ENCODE measurements around the gene CAPZB. TPM values are rescaled to one million over a fixed set of nuclear protein-coding genes. Genes with fewer than 3 reads are reported as not detected.

The CAPZB gene
- total RNA-seq, 1 donor from 2014 or later: 326 TPM

DNA sequence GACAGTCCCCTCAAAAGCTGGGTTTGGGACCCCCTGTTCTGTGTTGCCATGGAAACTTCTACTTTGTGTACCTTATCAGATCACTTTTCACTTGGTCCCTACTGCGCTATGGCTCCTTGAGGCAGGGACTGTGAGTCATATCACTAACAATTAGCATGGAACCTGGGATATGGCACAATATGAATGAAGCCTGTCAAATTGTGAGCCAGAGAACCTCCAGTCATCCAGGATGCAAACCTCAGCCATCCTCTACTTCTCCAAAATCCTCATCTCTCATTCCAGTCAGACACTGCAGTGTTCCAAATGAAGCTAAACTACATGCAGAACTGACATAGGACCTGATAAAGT lies 11.2 kb upstream of the CAPZB start:
- H3K4me3 Mint-ChIP-seq (ENCODE audit: unreplicated experiment): no peak overlapping the region
- TF ChIP-seq, protein P1, sequence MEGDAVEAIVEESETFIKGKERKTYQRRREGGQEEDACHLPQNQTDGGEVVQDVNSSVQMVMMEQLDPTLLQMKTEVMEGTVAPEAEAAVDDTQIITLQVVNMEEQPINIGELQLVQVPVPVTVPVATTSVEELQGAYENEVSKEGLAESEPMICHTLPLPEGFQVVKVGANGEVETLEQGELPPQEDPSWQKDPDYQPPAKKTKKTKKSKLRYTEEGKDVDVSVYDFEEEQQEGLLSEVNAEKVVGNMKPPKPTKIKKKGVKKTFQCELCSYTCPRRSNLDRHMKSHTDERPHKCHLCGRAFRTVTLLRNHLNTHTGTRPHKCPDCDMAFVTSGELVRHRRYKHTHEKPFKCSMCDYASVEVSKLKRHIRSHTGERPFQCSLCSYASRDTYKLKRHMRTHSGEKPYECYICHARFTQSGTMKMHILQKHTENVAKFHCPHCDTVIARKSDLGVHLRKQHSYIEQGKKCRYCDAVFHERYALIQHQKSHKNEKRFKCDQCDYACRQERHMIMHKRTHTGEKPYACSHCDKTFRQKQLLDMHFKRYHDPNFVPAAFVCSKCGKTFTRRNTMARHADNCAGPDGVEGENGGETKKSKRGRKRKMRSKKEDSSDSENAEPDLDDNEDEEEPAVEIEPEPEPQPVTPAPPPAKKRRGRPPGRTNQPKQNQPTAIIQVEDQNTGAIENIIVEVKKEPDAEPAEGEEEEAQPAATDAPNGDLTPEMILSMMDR (IDR thresholded peaks at IDR 0.05; ENCODE audit: partially characterized antibody, unreplicated experiment): no peak
- H3K27ac Mint-ChIP-seq (ENCODE audit: unreplicated experiment): no peak overlapping the region
- no peaks in the 10 kb centered on the region for H3K9me3 Mint-ChIP-seq (ENCODE audit: unreplicated experiment)
- H3K27me3 Mint-ChIP-seq (ENCODE audit: unreplicated experiment): no peaks in the 10 kb centered on the region
- H3K4me1 Mint-ChIP-seq (ENCODE audit: low read depth, unreplicated experiment): peaks cover 3% of the 10 kb centered on the region
- no peak for DNase-seq
- H3K36me3 Mint-ChIP-seq (ENCODE audit: unreplicated experiment): no peaks in the 10 kb centered on the region

DNA sequence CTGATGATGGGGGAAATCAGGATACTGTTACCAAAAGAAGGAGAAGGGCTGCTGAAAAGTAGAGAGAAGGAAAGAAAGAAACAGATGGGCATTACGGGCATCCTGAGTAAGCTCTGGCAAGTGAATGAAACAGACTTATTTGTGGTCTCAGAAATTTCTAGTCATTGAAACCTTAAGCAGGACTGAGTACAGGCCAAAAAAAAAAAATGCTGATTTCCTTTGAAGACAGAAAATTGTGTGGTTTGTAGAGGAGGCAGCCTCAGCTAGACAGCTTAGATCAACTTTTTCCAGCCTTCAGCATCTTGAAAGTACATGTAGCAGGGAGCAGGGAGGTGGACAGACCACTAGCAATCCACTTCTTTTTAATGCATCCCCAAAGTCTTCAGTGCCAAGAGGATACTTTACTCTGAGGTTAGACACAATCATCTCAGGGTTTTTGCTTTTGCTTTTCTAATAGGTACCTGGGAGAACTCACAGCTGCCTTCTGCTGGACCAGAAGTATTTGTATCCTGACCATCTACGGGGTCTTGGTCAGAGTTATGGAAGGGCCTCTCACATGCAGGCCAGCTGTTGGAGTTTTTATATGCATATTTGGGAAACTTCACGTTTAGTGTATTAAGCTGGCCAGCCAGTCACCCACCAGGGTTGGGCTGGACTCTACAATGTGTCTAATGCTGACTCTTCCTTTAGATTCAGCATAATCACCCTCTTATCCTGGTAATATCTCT lies 10.6 kb upstream of the CAPZB start:
- peaks cover under 1% of the 10 kb centered on the region for H3K9me3 Mint-ChIP-seq (ENCODE audit: unreplicated experiment)
- peak overlapping the region; percentile 39 for H3K27ac Mint-ChIP-seq (ENCODE audit: unreplicated experiment)
- peaks cover 3% of the 10 kb centered on the region for H3K4me1 Mint-ChIP-seq (ENCODE audit: low read depth, unreplicated experiment)
- H3K27me3 Mint-ChIP-seq (ENCODE audit: unreplicated experiment): no peaks in the 10 kb centered on the region
- no peaks in the 10 kb centered on the region for H3K36me3 Mint-ChIP-seq (ENCODE audit: unreplicated experiment)
- no peak overlapping the region for H3K4me3 Mint-ChIP-seq (ENCODE audit: unreplicated experiment)
- DNase-seq: no peak
- TF ChIP-seq, protein P1 (IDR thresholded peaks at IDR 0.05; ENCODE audit: partially characterized antibody, unreplicated experiment): no peak

DNA sequence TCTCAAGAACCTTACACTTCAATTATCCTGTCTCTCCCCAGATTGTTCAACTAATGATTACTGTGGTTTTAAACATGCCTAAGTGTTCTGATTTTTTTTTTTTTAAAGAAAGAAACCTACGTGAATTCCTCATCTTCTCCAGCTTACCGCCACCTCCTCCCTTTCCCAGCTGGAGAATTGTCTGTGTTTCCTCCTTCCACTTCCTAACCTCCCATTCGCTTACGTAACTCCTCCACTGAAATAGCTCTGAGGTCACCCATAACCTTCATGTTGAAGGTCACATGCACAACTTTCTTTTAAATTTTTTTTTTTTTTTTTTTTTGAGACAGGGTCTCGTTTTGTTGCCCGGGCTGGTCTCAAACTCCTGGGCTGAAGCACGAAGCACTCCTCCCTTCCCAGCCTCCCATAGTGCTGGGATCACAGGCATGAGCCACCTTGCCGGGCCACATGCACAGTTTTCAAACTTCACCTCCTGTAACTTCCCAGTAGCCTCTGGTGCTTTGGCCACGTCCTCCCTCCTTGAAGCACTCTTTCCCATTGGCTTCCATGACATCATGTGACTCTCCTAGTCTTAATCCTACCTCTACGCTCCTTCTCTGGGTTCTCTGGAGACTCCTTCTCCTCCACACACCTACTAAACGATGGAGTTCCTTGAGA lies 9.8 kb upstream of the CAPZB start:
- DNase-seq: no peak
- Mint-ChIP-seq H3K9me3 (ENCODE audit: unreplicated experiment) (peaks cover 2% of the 10 kb centered on the region), H3K27me3 (ENCODE audit: unreplicated experiment) (no peaks in the 10 kb centered on the region), H3K27ac (ENCODE audit: unreplicated experiment) (peak overlapping the region; percentile 39), H3K4me3 (ENCODE audit: unreplicated experiment) (no peak overlapping the region), H3K36me3 (ENCODE audit: unreplicated experiment) (no peaks in the 10 kb centered on the region), H3K4me1 (ENCODE audit: low read depth, unreplicated experiment) (peaks cover 3% of the 10 kb centered on the region)
- TF ChIP-seq, protein P1 (IDR thresholded peaks at IDR 0.05; ENCODE audit: partially characterized antibody, unreplicated experiment): no peak

- no peaks in the 10 kb centered on the region for H3K36me3 Mint-ChIP-seq (ENCODE audit: unreplicated experiment)
- H3K9me3 Mint-ChIP-seq (ENCODE audit: unreplicated experiment): peaks cover 2% of the 10 kb centered on the region
- peaks cover 3% of the 10 kb centered on the region for H3K4me1 Mint-ChIP-seq (ENCODE audit: low read depth, unreplicated experiment)
- H3K27me3 Mint-ChIP-seq (ENCODE audit: unreplicated experiment): no peaks in the 10 kb centered on the region
- no peak overlapping the region for H3K4me3 Mint-ChIP-seq (ENCODE audit: unreplicated experiment)
- DNase-seq: no peak
- no peak overlapping the region for H3K27ac Mint-ChIP-seq (ENCODE audit: unreplicated experiment)
- TF ChIP-seq, protein P1 (IDR thresholded peaks at IDR 0.05; ENCODE audit: partially characterized antibody, unreplicated experiment): no peak
Observed at GRCh38 chr1:19493547-19493946, 8.2 kb upstream of the CAPZB start.

GRCh38 chr1:19489996-19490395 lies 4.7 kb upstream of the CAPZB start:
- H3K4me1 Mint-ChIP-seq (ENCODE audit: low read depth, unreplicated experiment): peaks cover 7% of the 10 kb centered on the region
- TF ChIP-seq, protein P1 (IDR thresholded peaks at IDR 0.05; ENCODE audit: partially characterized antibody, unreplicated experiment): no peak
- H3K27me3 Mint-ChIP-seq (ENCODE audit: unreplicated experiment): peaks cover 4% of the 10 kb centered on the region
- peaks cover 6% of the 10 kb centered on the region for H3K9me3 Mint-ChIP-seq (ENCODE audit: unreplicated experiment)
- no peaks in the 10 kb centered on the region for H3K36me3 Mint-ChIP-seq (ENCODE audit: unreplicated experiment)
- no peak for DNase-seq
- H3K27ac Mint-ChIP-seq (ENCODE audit: unreplicated experiment): no peak overlapping the region
- no peak overlapping the region for H3K4me3 Mint-ChIP-seq (ENCODE audit: unreplicated experiment)
